ENCODE data around the gene CCN5.
"Not testable (repeated sequence)": the region's sequence is repeated elsewhere in the genome, so short reads cannot be mapped to it uniquely, and the experiment has no call there.

The CCN5 gene

GRCh38 chr20:44695674-44696300, 19.4 kb upstream of the CCN5 start:
- Histone ChIP-seq H3K27me3 (ENCODE audit: insufficient read depth, insufficient read length) (no peaks in the 10 kb centered on the region), H3K4me1 (ENCODE audit: insufficient read depth, insufficient read length) (peaks cover 13% of the 10 kb centered on the region), H3K9ac (ENCODE audit: insufficient read length, low read depth) (no peak overlapping the region), H3K9me3 (ENCODE audit: insufficient read depth, low read length) (peaks cover 25% of the 10 kb centered on the region), H3K4me3 (ENCODE audit: insufficient read length, low read depth) (no peak overlapping the region), H3K36me3 (ENCODE audit: insufficient read depth, insufficient read length, low read length) (no peaks in the 10 kb centered on the region)
- TF ChIP-seq YY1 (IDR thresholded peaks at IDR 0.05; ENCODE audit: insufficient read depth, insufficient read length) = no peak
- no peak for TF ChIP-seq SUZ12 (IDR thresholded peaks at IDR 0.05; ENCODE audit: extremely low read depth, insufficient read depth, insufficient read length)
- TF ChIP-seq ZNF274 (IDR thresholded peaks at IDR 0.05; ENCODE audit: low read depth, low read length) = no peak
- DNase-seq (ENCODE audit: low read depth, low spot score) = no peak

DNA sequence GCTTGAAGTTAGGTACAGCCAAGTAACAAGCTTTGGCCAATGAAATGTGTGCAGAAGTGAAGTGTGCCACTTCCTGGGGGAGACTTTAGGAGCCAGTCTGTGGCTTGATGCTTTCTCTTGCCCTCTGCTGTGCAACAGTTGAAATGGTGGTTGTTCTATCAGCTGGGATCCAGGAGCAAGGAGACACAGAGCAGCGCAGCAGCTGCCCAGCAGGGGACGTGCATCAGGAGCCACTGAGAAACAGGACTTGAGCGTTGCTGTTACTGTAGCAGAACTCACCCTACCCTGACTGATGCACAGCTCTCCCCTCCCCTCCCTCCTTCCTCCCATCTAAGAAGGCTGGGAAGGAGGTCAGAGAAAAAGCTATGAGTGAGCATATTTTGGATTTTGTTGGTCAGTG, 18.9 kb upstream of the CCN5 start:
- no peak overlapping the region for H3K4me3 ChIP-seq (ENCODE audit: insufficient read length, low read depth)
- peaks cover 16% of the 10 kb centered on the region for H3K4me1 ChIP-seq (ENCODE audit: insufficient read depth, insufficient read length)
- no peak overlapping the region for H3K9ac ChIP-seq (ENCODE audit: insufficient read length, low read depth)
- TF ChIP-seq SUZ12 (IDR thresholded peaks at IDR 0.05; ENCODE audit: extremely low read depth, insufficient read depth, insufficient read length) (no peak), ZNF274 (IDR thresholded peaks at IDR 0.05; ENCODE audit: low read depth, low read length) (no peak), YY1 (IDR thresholded peaks at IDR 0.05; ENCODE audit: insufficient read depth, insufficient read length) (no peak)
- H3K9me3 ChIP-seq (ENCODE audit: insufficient read depth, low read length) = peaks cover 23% of the 10 kb centered on the region
- no peaks in the 10 kb centered on the region for H3K27me3 ChIP-seq (ENCODE audit: insufficient read depth, insufficient read length)
- no peaks in the 10 kb centered on the region for H3K36me3 ChIP-seq (ENCODE audit: insufficient read depth, insufficient read length, low read length)
- no peak for DNase-seq (ENCODE audit: low read depth, low spot score)

- H3K27me3 ChIP-seq (ENCODE audit: insufficient read depth, insufficient read length); H3K9ac ChIP-seq (ENCODE audit: insufficient read length, low read depth); H3K36me3 ChIP-seq (ENCODE audit: insufficient read depth, insufficient read length, low read length); DNase-seq (ENCODE audit: low read depth, low spot score); H3K4me3 ChIP-seq (ENCODE audit: insufficient read length, low read depth): not testable (repeated sequence)
- Histone ChIP-seq H3K4me1 (ENCODE audit: insufficient read depth, insufficient read length) (peaks cover 20% of the 10 kb centered on the region), H3K9me3 (ENCODE audit: insufficient read depth, low read length) (peaks cover 16% of the 10 kb centered on the region)
Measured at GRCh38 chr20:44697041-44697440, 18.1 kb upstream of the CCN5 start.

DNA sequence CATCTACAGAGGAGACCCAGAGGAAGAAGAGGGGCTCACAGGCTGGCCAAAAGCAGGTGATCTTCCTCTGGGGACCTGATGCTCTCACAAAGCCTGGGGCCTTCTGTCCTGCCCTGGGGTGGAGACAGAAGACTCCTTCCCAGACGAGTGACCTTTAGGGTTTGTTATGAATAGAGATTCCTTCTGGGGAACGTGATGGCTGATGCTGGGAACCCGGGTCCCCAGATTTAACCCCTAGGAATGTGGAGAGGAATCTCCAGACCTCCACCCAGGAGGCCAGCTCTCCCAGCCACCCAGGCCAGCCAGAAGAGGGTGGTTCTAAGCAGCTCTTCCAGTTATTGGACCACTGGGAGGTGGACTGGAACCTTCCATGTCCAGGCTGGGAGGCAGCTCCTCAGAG, 16.8 kb upstream of the CCN5 start:
- no peak for DNase-seq (ENCODE audit: low read depth, low spot score)
- Histone ChIP-seq H3K9me3 (ENCODE audit: insufficient read depth, low read length) (peaks cover 13% of the 10 kb centered on the region; the same call in 1 of the 2 replicates), H3K9ac (ENCODE audit: insufficient read length, low read depth) (no peak overlapping the region), H3K4me3 (ENCODE audit: insufficient read length, low read depth) (no peak overlapping the region), H3K36me3 (ENCODE audit: insufficient read depth, insufficient read length, low read length) (no peaks in the 10 kb centered on the region), H3K27me3 (ENCODE audit: insufficient read depth, insufficient read length) (no peaks in the 10 kb centered on the region), H3K4me1 (ENCODE audit: insufficient read depth, insufficient read length) (peaks cover 25% of the 10 kb centered on the region)
- TF ChIP-seq YY1 (IDR thresholded peaks at IDR 0.05; ENCODE audit: insufficient read depth, insufficient read length) = no peak
- TF ChIP-seq SUZ12 (IDR thresholded peaks at IDR 0.05; ENCODE audit: extremely low read depth, insufficient read depth, insufficient read length) = no peak
- no peak for TF ChIP-seq ZNF274 (IDR thresholded peaks at IDR 0.05; ENCODE audit: low read depth, low read length)

GRCh38 chr20:44700306-44700705, 14.9 kb upstream of the CCN5 start:
- H3K27me3 ChIP-seq (ENCODE audit: insufficient read depth, insufficient read length) = no peaks in the 10 kb centered on the region
- H3K9ac ChIP-seq (ENCODE audit: insufficient read length, low read depth) = no peak overlapping the region
- no peak overlapping the region for H3K4me3 ChIP-seq (ENCODE audit: insufficient read length, low read depth)
- H3K9me3 ChIP-seq (ENCODE audit: insufficient read depth, low read length) = peaks cover 7% of the 10 kb centered on the region; the same call in 1 of the 2 replicates
- H3K4me1 ChIP-seq (ENCODE audit: insufficient read depth, insufficient read length) = peaks cover 25% of the 10 kb centered on the region
- no peak for TF ChIP-seq YY1 (IDR thresholded peaks at IDR 0.05; ENCODE audit: insufficient read depth, insufficient read length)
- no peak for TF ChIP-seq ZNF274 (IDR thresholded peaks at IDR 0.05; ENCODE audit: low read depth, low read length)
- TF ChIP-seq SUZ12 (IDR thresholded peaks at IDR 0.05; ENCODE audit: extremely low read depth, insufficient read depth, insufficient read length) = no peak
- no peak for DNase-seq (ENCODE audit: low read depth, low spot score)
- no peaks in the 10 kb centered on the region for H3K36me3 ChIP-seq (ENCODE audit: insufficient read depth, insufficient read length, low read length)

GRCh38 chr20:44701118-44701857, 13.9 kb upstream of the CCN5 start:
- no peak for TF ChIP-seq SUZ12 (IDR thresholded peaks at IDR 0.05; ENCODE audit: extremely low read depth, insufficient read depth, insufficient read length)
- no peak for TF ChIP-seq YY1 (IDR thresholded peaks at IDR 0.05; ENCODE audit: insufficient read depth, insufficient read length)
- TF ChIP-seq ZNF274 (IDR thresholded peaks at IDR 0.05; ENCODE audit: low read depth, low read length) = no peak
- Histone ChIP-seq H3K9me3 (ENCODE audit: insufficient read depth, low read length) (peaks cover 5% of the 10 kb centered on the region; the same call in 1 of the 2 replicates), H3K27me3 (ENCODE audit: insufficient read depth, insufficient read length) (no peaks in the 10 kb centered on the region), H3K9ac (ENCODE audit: insufficient read length, low read depth) (no peak overlapping the region), H3K36me3 (ENCODE audit: insufficient read depth, insufficient read length, low read length) (no peaks in the 10 kb centered on the region), H3K4me1 (ENCODE audit: insufficient read depth, insufficient read length) (peaks cover 23% of the 10 kb centered on the region), H3K4me3 (ENCODE audit: insufficient read length, low read depth) (no peak overlapping the region)
- no peak for DNase-seq (ENCODE audit: low read depth, low spot score)

GRCh38 chr20:44701858-44702256, 13.3 kb upstream of the CCN5 start:
- H3K27me3 ChIP-seq (ENCODE audit: insufficient read depth, insufficient read length) = no peaks in the 10 kb centered on the region
- peaks cover 25% of the 10 kb centered on the region for H3K4me1 ChIP-seq (ENCODE audit: insufficient read depth, insufficient read length)
- no peaks in the 10 kb centered on the region for H3K36me3 ChIP-seq (ENCODE audit: insufficient read depth, insufficient read length, low read length)
- H3K9me3 ChIP-seq (ENCODE audit: insufficient read depth, low read length) = no peaks in the 10 kb centered on the region
- no peak overlapping the region for H3K4me3 ChIP-seq (ENCODE audit: insufficient read length, low read depth)
- TF ChIP-seq ZNF274 (IDR thresholded peaks at IDR 0.05; ENCODE audit: low read depth, low read length) (no peak), YY1 (IDR thresholded peaks at IDR 0.05; ENCODE audit: insufficient read depth, insufficient read length) (no peak), SUZ12 (IDR thresholded peaks at IDR 0.05; ENCODE audit: extremely low read depth, insufficient read depth, insufficient read length) (no peak)
- H3K9ac ChIP-seq (ENCODE audit: insufficient read length, low read depth) = no peak overlapping the region
- DNase-seq (ENCODE audit: low read depth, low spot score) = peak; percentile 67

Data from NT2/D1 (cell line).